A549 (cell line): ENCODE data around the gene CIAPIN1. TPM values are rescaled to one million over a fixed set of nuclear protein-coding genes. Genes with fewer than 3 reads are reported as not detected.

ENCODE experiments used
- ATAC-seq, 2 experiments: fragments of 200-7000 bp in 1 of 2; fragments of >200 bp in 1 of 2; cut with Nextera tagmentation in 1 of 2; cut with Tn5 transposase in 1 of 2; 3 replicates each; pipeline versions ENCODE4 v1.8.0 to v1.9.1; 2018 to 2020; ENCODE audit warnings: mild to moderate bottlenecking in 1 of 2, moderate library complexity in 1 of 2
- CTCF ChIA-PET: fragments of 300-600 bp; sonication (Branson Sonifier 250); formaldehyde crosslinking; extraction: SDS; loops from one replicate; lab custom pipeline; 2021; ENCODE audit warnings: antibody characterized with exemption, inconsistent platforms; lab: Yijun Ruan, JAX
- POLR2A ChIA-PET: fragments of 350-600 bp; formaldehyde crosslinking; extraction: SDS; loops from one replicate; lab custom pipeline; 2021; ENCODE audit warnings: antibody characterized with exemption, inconsistent platforms; lab: Yijun Ruan, JAX
- DNase-seq, 2 experiments: peaks; one replicate each; pipeline versions ENCODE4 v3.0.0 to v3.0.0-alpha.2; 2011 to 2016; ENCODE audit warnings: low read depth in 1 of 2, low spot score in 1 of 2
- FAIRE-seq: peaks from 2 replicates; lab custom pipeline; 2011; peaks lifted over from hg19 to GRCh38; lab: Jason Lieb, UNC
- H3K27ac ChIP-seq, 2 experiments: fragments of >200 bp; sonication (Bioruptor Twin); formaldehyde crosslinking; 3 replicates each; pipeline ENCODE4 v1.5.1; 2016 to 2017
- H3K4me1 ChIP-seq: fragments of >200 bp; sonication (Bioruptor Twin); formaldehyde crosslinking; 3 replicates; pipeline ENCODE4 v1.6.1; 2016
- H3K4me2 ChIP-seq: fragments of >200 bp; sonication (Bioruptor Twin); formaldehyde crosslinking; 3 replicates; pipeline ENCODE4 v1.6.1; 2016
- H3K4me3 ChIP-seq: fragments of >200 bp; sonication (Bioruptor Twin); formaldehyde crosslinking; 3 replicates; pipeline ENCODE4 v1.5.1; 2016
- H3K9me3 ChIP-seq: fragments of >200 bp; sonication (Bioruptor Twin); formaldehyde crosslinking; 3 replicates; pipeline ENCODE4 v1.6.1; 2016
- CBX2 ChIP-seq: fragments of 200-600 bp; sonication (generic); IDR thresholded peaks from 2 replicates; pipeline ENCODE4 v1.6.1; 2016; ENCODE audit warnings: low read depth, mild to moderate bottlenecking, borderline replicate concordance
- CBX8 ChIP-seq: fragments of 200-600 bp; sonication (generic); IDR thresholded peaks from 2 replicates; pipeline ENCODE4 v1.6.1; 2016
- EHMT2 ChIP-seq: fragments of 200-600 bp; sonication (generic); IDR thresholded peaks from 2 replicates; pipeline ENCODE4 v1.6.1; 2016; ENCODE audit warnings: antibody characterized with exemption, low read depth, mild to moderate bottlenecking, moderate library complexity
- FOXS1 ChIP-seq: fragments of 250-450 bp; sonication (Bioruptor Pico); IDR thresholded peaks from 2 replicates; pipeline ENCODE4 v1.5.0; 2020; ENCODE audit warnings: mild to moderate bottlenecking, moderate library complexity
- HOXA7 ChIP-seq: fragments of 250-450 bp; sonication (Bioruptor Pico); IDR thresholded peaks from 2 replicates; pipeline ENCODE4 v1.5.0; 2020; ENCODE audit warnings: mild to moderate bottlenecking, moderate library complexity
- HOXB13 ChIP-seq: fragments of 250-450 bp; sonication (Bioruptor Pico); IDR thresholded peaks from 2 replicates; pipeline ENCODE4 v1.5.0; 2020; ENCODE audit warnings: low read depth, mild to moderate bottlenecking, moderate library complexity
- JUN ChIP-seq, 2 experiments: fragments of >200 bp; sonication (Bioruptor Twin); formaldehyde crosslinking; IDR thresholded peaks; 2 replicates in 1 of 2; 3 replicates in 1 of 2; pipeline ENCODE4 v1.6.1; 2016 to 2017
- NFE2L2 ChIP-seq: fragments of 150-350 bp; conservative IDR thresholded peaks from 2 replicates; pipeline ENCODE4 v1.6.1; 2014; ENCODE audit warnings: low read length
- NPAS2 ChIP-seq: fragments of 250-450 bp; sonication (Bioruptor Pico); IDR thresholded peaks from 2 replicates; pipeline ENCODE4 v1.8.0; 2022; ENCODE audit warnings: mild to moderate bottlenecking, moderate library complexity, borderline replicate concordance
- RAD21 ChIP-seq, 2 experiments: fragments of >200 bp in 1 of 2; sonication (Bioruptor Twin) in 1 of 2; formaldehyde crosslinking in 1 of 2; IDR thresholded peaks in 1 of 2; conservative IDR thresholded peaks in 1 of 2; 2 replicates in 1 of 2; 3 replicates in 1 of 2; pipeline ENCODE4 v1.6.1; 2012 to 2018; ENCODE audit warnings: inconsistent platforms in 1 of 2
- RNF2 ChIP-seq: fragments of 200-600 bp; sonication (generic); IDR thresholded peaks from 2 replicates; pipeline ENCODE4 v1.6.1; 2016; ENCODE audit warnings: low read depth, mild to moderate bottlenecking, antibody characterized with exemption, moderate library complexity, borderline replicate concordance
- SMC3 ChIP-seq: fragments of >200 bp; sonication (Bioruptor Twin); formaldehyde crosslinking; IDR thresholded peaks from 3 replicates; pipeline ENCODE4 v1.6.1; 2018; ENCODE audit warnings: inconsistent platforms
- SREBF2 ChIP-seq: fragments of 450-650 bp; IDR thresholded peaks from 2 replicates; pipeline ENCODE4 v1.6.1; 2014; ENCODE audit warnings: mild to moderate bottlenecking, moderate library complexity
- TFCP2L1 ChIP-seq: fragments of 250-450 bp; sonication (Bioruptor Pico); IDR thresholded peaks from 2 replicates; pipeline ENCODE4 v1.5.0; 2021; ENCODE audit warnings: mild to moderate bottlenecking
- TP53 ChIP-seq: fragments of 250-450 bp; sonication (Bioruptor Pico); IDR thresholded peaks from 2 replicates; pipeline ENCODE4 v1.5.0; 2021; ENCODE audit warnings: mild to moderate bottlenecking, moderate library complexity
- ZSCAN20 ChIP-seq: fragments of 250-450 bp; sonication (Bioruptor Pico); IDR thresholded peaks from 2 replicates; pipeline ENCODE4 v1.8.0; 2022; ENCODE audit warnings: mild to moderate bottlenecking, moderate library complexity
- WGBS: methylation state at CpG from one replicate; pipeline ENCODE4 v1.1.6; 2017; ENCODE audit errors: missing lambda C conversion rate; 5-methylcytosine and 5-hydroxymethylcytosine counted together
- polyA plus RNA-seq, 4 experiments: library from polyadenylated mRNA; depleted of rRNA in 3 of 4; stranded (reverse); fragments of >200 nt; fragmentation: RNase III in 1 of 4; extraction: RNeasy Plus Mini Kit Qiagen cat#74134 plus additional on column Dnase treatment in 1 of 4; gene quantifications; 2 replicates in 3 of 4; 3 replicates in 1 of 4; pipeline ENCODE4 v1.2.3, GENCODE V29; 2011 to 2017
- TF ChIP-seq, protein P1 (sequence below): fragments of 250-450 bp; sonication (Bioruptor Pico); IDR thresholded peaks from 2 replicates; pipeline ENCODE4 v1.5.0; 2021; ENCODE audit warnings: mild to moderate bottlenecking, moderate library complexity, borderline replicate concordance
- TF ChIP-seq, protein P2 (sequence below): fragments of >200 bp; sonication (Bioruptor Twin); formaldehyde crosslinking; IDR thresholded peaks from 3 replicates; pipeline ENCODE4 v1.5.1; 2016

CIAPIN1 gene
- polyA plus RNA-seq, 2 of the 4 experiments (the other 2 are of a cell fraction) = 71.5 to 101 TPM

DNA sequence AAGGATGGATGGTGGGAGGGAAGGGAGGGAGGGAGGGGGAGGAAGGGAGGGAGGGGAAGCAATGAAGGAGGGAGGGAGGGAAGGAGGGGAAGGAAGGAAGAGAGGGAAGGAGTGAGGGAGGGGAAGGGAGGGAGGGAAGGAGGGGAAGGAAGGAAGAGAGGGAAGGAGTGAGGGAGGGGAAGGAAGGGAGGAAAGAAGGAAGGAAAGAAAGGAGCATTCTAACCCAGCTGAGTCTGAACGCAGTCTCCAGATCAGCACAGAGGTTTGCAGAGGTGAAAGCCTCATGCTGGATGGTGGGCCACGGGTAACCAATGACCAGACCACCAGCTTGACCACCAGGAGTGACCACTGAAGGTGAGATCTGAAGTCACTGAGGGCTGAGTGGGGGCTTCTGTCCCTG is 24.0 kb downstream of the CIAPIN1 start:
- DNase-seq (no peak), FAIRE-seq (no peak), ATAC-seq (no peak)
- Histone ChIP-seq H3K4me2 (no peak overlapping the region), H3K27ac (peak overlapping the region in 1 of 2 experiments; percentile 47; a peak in 1 of 6 replicates), H3K4me1 (peaks cover 22% of the 10 kb centered on the region), H3K4me3 (no peak overlapping the region), H3K9me3 (no peaks in the 10 kb centered on the region)
- CTCF ChIA-PET = interaction anchor here (0.9 to 16.7 kb wide), 24 partner anchors 8 to 338 kb away, joined by 3 to 709 read pairs (median 4); partner anchors contain the start of genes ARL2BP, CIAPIN1 and COQ9
- WGBS = 89% methylated on average over 2 of the region's 2 CpGs
- TF ChIP-seq CBX8 (no peak), SREBF2 (no peak), TFCP2L1 (CRISPR knock-in tag) (no peak), HOXB13 (no peak), TP53 (CRISPR knock-in tag) (no peak), JUN (IDR thresholded peaks at IDR 0.05) (no peak), RNF2 (no peak), FOXS1 (CRISPR knock-in tag) (no peak), HOXA7 (CRISPR knock-in tag) (no peak), EHMT2 (no peak), NFE2L2 (no peak), CBX2 (no peak)
- TF ChIP-seq, protein P1, sequence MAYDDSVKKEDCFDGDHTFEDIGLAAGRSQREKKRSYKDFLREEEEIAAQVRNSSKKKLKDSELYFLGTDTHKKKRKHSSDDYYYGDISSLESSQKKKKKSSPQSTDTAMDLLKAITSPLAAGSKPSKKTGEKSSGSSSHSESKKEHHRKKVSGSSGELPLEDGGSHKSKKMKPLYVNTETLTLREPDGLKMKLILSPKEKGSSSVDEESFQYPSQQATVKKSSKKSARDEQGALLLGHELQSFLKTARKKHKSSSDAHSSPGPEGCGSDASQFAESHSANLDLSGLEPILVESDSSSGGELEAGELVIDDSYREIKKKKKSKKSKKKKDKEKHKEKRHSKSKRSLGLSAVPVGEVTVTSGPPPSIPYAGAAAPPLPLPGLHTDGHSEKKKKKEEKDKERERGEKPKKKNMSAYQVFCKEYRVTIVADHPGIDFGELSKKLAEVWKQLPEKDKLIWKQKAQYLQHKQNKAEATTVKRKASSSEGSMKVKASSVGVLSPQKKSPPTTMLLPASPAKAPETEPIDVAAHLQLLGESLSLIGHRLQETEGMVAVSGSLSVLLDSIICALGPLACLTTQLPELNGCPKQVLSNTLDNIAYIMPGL (CRISPR knock-in tag) = no peak
- POLR2A ChIA-PET = interaction anchor here (0.9 kb wide), 1 partner anchor 122 kb away, joined by 3 read pairs; no protein-coding TSS in a partner anchor

DNA sequence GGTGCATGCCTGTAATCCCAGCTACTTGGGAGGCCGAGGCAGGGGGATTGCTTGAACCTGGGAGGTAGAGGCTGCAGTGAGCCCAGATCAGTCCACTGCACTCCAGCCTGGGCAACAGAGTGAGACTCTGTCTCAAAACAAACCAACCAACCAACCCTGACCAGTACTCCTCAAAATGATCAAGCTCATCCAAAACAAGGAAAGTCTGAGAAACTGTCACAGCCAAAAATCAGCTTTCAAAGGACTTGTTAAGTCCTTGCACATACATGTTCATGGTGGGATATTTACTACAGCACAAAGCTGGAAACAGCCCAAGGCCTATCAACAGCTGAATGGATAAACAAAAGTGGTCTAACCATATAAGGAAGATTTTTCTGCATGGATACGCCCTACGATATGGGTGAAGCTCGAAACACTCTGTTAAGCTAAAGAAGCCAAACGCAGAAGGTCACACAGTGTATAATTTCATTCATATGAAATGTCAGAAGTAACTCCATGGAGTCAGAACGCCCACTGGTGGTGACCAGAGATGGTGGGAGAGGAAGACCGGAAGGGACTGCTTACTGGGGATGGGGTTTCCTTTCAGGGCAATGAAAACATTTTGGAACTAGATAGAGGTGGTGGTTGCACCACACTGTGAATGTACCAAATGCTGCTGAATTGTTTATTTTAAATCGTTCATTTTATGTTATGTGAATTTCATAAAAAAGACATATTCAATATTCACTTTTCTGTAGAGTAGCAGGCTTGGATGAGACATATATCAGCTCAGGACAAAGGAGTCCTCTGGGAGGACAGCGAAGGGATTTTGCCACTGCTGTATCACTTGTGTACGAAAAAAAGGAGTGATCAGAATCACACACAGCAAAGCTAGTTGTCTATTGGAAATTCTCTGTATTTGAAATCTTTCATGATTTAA is 24.9 kb downstream of the CIAPIN1 start:
- peak; percentile 67 to 73 for ATAC-seq
- Histone ChIP-seq H3K4me2 (peak overlapping the region; percentile 39), H3K4me3 (no peak overlapping the region)
- CTCF ChIA-PET = interaction anchor here (0.7 to 16.7 kb wide), 34 partner anchors 9 to 337 kb away, joined by 3 to 709 read pairs (median 4); partner anchors contain the start of genes ARL2BP, CIAPIN1, COQ9 and CPNE2
- DNase-seq = peak; percentile 55 to 72
- TF ChIP-seq SMC3 (peak; percentile 83), RAD21 (conservative IDR thresholded peaks at IDR 0.05 in 1 of 2, IDR thresholded peaks at IDR 0.05 in 1 of 2) (peak; percentile 82 to 86), ZSCAN20 (no peak), NPAS2 (CRISPR knock-in tag) (no peak)
- TF ChIP-seq, protein P2, sequence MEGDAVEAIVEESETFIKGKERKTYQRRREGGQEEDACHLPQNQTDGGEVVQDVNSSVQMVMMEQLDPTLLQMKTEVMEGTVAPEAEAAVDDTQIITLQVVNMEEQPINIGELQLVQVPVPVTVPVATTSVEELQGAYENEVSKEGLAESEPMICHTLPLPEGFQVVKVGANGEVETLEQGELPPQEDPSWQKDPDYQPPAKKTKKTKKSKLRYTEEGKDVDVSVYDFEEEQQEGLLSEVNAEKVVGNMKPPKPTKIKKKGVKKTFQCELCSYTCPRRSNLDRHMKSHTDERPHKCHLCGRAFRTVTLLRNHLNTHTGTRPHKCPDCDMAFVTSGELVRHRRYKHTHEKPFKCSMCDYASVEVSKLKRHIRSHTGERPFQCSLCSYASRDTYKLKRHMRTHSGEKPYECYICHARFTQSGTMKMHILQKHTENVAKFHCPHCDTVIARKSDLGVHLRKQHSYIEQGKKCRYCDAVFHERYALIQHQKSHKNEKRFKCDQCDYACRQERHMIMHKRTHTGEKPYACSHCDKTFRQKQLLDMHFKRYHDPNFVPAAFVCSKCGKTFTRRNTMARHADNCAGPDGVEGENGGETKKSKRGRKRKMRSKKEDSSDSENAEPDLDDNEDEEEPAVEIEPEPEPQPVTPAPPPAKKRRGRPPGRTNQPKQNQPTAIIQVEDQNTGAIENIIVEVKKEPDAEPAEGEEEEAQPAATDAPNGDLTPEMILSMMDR = peak; percentile 75
- TF ChIP-seq, all 56 proteins: peak for 3
- Histone ChIP-seq H3K27ac (peak overlapping the region in 1 of 2 experiments; percentile 47; a peak in 3 of 6 replicates), H3K4me1 (peaks cover 31% of the 10 kb centered on the region), H3K9me3 (no peaks in the 10 kb centered on the region)
- POLR2A ChIA-PET = interaction anchor here (0.9 to 1.0 kb wide), 2 partner anchors 121 to 122 kb away, joined by 3 read pairs; no protein-coding TSS in a partner anchor
- no peak for FAIRE-seq
- WGBS = 26% methylated on average over 10 of the region's 10 CpGs
